Measurements from ENCODE around the gene MKI67.
"Not testable (repeated sequence)": the region's sequence is repeated elsewhere in the genome, so short reads cannot be mapped to it uniquely, and the experiment has no call there.

The MKI67 gene

DNA sequence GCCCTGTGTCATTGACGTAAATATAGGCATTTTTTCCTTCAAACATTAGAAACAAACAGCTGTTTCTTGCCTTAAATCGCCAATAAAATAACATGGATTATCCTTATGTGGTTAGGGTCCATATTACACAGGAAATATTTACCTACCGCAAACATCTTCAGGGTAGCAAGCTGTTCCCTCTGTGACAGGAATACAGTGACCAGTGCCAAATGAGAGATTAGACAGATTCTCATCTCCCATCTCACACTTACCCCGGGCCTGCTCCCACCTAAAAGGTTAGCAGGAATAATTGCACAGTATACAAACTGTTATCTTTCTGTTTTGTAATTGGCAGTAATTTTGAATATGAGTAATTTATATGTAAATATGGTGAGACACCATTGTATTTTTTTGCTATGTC lies 16.5 kb downstream of the MKI67 start:
- no peak for DNase-seq

- no peak for DNase-seq
Measured at GRCh38 chr10:128105383-128105782, 20.8 kb downstream of the MKI67 start.

- no peak for DNase-seq
Measured at GRCh38 chr10:128103229-128103714, 23.0 kb downstream of the MKI67 start.

GRCh38 chr10:128102480-128103228 lies 23.6 kb downstream of the MKI67 start:
- DNase-seq = peak in 1 of 2 donors; percentile 52

GRCh38 chr10:128101901-128102300 lies 24.3 kb downstream of the MKI67 start:
- peak in 1 of 2 donors; percentile 42 for DNase-seq

DNA sequence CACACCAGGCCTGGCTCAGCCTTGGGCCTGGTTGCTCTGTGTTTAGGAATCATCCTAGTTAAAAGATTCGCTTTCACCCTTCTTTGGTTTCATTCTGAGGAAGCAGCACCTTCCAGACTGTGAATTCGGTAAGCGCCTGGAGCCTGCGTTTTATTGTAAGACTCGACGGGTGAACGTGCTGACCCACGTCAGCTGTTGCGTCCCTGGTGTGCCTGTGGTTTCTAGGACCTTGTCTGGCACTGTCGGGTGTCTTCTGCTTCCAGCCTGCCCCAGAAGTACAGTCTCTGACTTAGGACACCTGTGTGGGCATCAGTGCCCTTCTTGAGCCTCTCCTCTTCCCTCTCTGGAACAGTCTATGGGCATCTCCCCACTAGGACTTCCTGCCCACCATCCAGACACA lies 26.3 kb downstream of the MKI67 start:
- DNase-seq = no peak

GRCh38 chr10:128098631-128099030 lies 27.6 kb downstream of the MKI67 start:
- DNase-seq = no peak

- DNase-seq = no peak
Measured at GRCh38 chr10:128097783-128098182, 28.4 kb downstream of the MKI67 start.

DNA sequence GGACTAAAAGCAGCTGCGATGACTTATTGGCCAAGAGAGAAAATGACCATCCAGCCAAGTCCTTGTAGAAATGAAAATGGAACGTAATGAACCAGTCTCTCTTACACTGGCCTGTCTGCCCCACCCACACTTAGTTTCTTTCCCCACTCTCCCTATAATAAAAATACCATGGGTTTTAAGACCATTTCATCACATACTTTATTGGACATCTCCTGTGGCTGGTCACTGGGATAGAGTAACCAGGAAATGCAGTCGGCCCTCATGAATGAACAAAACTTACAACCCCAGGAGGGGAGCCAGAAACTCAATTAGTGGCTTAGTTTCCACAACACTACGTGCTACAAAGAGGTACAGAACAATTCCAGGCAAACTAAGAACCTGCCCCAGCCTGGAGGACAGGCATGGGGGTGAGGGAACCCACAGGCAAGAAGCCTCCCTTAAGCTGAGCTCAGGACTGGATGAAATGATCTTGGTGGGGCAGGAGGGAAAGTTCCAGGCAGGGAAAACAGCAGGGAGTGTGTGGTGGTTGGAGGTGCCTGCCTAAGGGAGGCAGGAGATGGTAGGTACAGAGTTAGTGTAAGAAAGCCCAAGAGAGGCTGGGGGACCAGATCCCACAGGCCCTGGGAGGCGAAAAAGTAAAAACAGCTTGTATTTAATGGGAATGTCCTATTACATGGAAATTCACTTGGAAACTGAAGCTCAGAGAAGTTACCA lies 29.6 kb downstream of the MKI67 start:
- no peak for DNase-seq

DNA sequence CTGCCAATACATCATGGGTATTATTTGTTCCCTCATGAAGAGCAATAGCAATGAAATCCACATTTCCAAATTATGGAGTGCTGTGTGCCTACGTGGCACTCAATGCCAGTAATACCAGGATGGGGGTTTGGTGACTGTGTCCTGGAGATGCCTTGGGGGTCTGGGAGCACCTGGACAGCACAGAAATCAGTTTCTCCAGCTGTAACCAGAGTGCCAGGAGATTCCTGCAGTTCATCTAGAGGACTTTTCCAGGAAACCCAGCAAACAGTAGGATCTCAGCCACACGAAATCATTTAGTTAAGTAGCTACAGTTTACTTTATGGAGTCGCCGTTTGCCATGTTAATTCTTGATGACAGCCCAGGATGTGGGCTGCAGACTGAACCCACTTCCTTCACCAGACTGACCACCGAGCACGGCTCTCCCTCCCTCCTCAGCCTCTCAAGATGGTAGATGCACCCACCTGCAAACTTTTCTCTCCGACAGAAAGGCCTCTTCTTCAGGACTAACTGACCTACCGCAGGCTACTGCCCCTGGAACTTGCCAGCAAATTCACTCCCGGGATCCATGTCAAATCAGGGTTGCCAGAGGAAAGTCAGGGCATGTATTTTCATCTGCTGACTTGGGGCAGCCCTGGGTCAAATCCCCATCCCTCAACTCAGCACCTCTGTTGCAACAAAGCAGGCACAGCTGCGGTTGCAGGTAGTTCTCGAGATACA lies 30.3 kb downstream of the MKI67 start:
- no peak for DNase-seq

- peak; percentile 38 to 62 for DNase-seq
Measured at GRCh38 chr10:128095027-128095752, 31.0 kb downstream of the MKI67 start.

DNA sequence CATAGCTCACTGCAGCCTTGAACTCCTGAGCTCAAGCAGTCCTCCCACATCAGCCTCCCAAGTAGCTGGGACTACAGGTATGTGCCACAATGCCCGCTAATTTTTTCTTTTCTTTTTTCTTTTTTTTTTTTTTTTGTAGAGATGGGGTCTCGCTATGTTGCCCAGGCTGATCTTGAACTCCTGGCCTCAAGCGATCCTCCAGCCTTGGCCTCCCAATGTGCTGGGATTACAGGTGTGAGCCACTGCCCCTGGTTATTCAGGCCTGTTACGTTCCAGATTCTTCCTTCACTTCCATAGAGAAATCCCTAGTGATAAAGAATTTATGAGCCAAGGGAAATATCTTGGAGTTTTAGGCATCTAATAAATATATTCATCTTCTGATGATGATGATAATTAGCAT lies 31.6 kb downstream of the MKI67 start:
- not testable (repeated sequence) for DNase-seq

DNA sequence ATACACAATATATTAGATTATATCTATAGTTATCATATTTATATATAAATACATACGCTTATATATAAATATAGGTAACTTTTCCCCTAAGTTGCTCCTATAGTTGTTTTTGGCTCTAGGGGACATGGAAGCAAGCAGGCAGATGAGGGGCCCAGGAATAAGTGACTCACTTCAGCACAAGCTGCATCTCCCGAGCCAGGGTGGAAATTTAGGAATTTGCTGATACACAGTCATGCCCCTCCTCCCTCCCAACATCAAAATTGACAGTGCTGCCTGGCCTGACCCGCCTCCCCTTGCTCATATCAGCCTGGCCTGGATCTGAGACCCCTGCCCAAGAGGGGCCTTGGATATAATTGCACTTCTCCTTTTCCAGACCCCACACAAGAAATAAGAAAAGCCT lies 33.8 kb downstream of the MKI67 start:
- DNase-seq = no peak

DNA sequence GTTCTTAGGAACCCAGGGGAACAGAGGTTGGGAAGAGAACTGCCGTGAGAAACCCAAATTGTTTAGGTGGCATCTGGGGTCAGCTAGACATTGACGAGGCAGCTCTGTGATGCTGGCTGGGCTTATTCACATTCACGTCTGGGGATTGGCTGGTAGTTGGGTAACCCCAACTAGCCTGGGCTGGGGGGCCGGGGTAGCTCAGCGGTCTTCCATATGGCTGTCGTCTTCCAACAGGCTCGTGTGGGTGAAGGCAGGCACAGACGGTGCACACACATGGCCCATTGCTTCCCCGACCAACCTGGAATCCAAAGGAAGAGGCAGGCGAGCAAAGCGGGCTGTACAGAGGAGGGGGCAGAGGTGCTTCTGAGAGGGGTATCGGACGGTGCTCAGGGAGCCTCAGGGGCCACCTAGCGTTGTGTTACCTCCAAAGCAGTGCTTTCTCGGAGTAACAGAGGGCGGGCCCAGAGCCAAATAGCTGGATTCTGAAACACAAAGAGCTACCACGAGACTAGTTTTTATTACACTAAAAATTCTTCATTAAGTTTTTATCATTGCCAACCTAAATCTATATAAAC lies 34.5 kb downstream of the MKI67 start:
- no peak for DNase-seq

GRCh38 chr10:128087884-128088709 lies 38.1 kb downstream of the MKI67 start:
- no peak for DNase-seq

DNA sequence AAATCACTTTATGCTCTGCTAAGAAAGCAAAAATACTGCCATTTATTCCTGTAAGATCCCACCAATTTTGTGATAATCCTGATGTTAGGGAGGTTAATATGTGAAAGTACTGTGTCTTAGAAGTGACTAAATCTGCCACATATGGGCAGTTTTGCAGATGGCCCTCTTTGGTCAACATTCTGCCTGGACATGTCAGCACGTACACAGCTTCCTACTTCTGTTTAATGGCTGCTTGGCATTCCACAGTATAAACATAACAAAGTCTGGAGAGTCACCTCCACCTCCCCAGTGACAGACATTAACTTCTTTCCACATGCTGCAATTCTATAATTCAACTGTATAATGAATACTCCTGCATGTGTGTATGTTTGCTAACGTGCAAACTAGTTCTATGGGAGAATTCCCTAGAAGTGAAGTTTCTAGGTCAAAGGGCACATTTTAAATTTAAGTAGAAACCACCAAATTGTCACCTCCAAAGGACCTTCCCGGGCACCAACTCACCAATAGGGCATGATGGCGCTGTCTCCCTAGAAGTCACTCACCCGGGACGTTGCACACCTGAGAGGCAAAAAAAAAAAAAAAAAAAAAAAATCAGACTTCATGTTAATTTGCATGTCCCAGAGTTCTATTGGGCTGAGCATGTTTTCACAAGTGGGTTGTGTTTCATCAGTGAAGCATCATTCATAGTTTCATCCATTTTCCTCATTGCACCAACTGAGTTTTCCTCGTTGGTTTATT lies 38.9 kb downstream of the MKI67 start:
- DNase-seq = no peak

GRCh38 chr10:128086003-128086863 lies 40.0 kb downstream of the MKI67 start:
- peak in 1 of 2 donors; percentile 57 for DNase-seq

GRCh38 chr10:128084991-128085390 lies 41.2 kb downstream of the MKI67 start:
- no peak for DNase-seq

DNA sequence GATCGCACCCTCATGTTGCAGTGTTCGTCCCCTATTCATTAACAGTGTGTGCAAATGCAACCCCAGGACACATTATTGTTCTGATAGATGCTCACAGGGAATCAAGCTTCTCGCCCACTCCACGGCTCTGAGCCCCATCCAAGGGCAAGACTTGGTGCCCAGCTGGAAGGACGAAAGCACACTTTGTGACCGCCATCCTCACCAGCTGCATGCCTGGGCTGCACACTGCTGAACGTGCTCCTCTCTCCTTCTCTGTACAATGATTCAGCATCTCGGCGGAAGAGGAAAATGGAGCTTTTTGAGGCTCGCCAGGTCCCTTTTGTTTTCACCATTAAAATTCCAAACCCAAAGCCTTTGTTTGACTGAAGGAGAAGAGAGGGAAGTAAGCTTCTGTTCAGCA lies 41.9 kb downstream of the MKI67 start:
- DNase-seq = no peak

All from inflammatory macrophage (primary cell).